OCI-LY3 (cell line): ENCODE measurements around the gene BMPR1B.

Experiments used
- H2AFZ ChIP-seq: fragments of 200-600, 300-600 bp; shearing (Covaris generic); 2 replicates; pipeline ENCODE4 v1.6.0; 2014; ENCODE audit warnings: antibody characterized with exemption, low read depth, low read length
- H3K27ac ChIP-seq: fragments of 200-600, 300-600 bp; sonication (generic); 2 replicates; pipeline ENCODE4 v1.5.1; 2014; ENCODE audit warnings: mild to moderate bottlenecking, low read length, moderate library complexity, mixed read lengths
- H3K27me3 ChIP-seq: fragments of 200-600, 300-600 bp; sonication (generic); 2 replicates; pipeline ENCODE4 v1.6.1; 2014; ENCODE audit warnings: low read depth, low read length, mixed read lengths
- H3K36me3 ChIP-seq: fragments of 200-600, 300-600 bp; sonication (generic); replicated peaks from 2 replicates; pipeline ENCODE3; 2014; ENCODE audit warnings: low read depth, low read length, mixed read lengths
- H3K4me1 ChIP-seq: fragments of 300-600, 200-600 bp; sonication (generic); 2 replicates; pipeline ENCODE4 v1.6.1; 2014; ENCODE audit warnings: low read length, mixed read lengths
- H3K4me2 ChIP-seq: fragments of 200-600, 300-600 bp; sonication (generic); 2 replicates; pipeline ENCODE4 v1.6.1; 2014; ENCODE audit warnings: low read length, mixed read lengths
- H3K4me3 ChIP-seq: fragments of 300-600, 200-600 bp; sonication (generic); 2 replicates; pipeline ENCODE4 v1.5.1; 2014; ENCODE audit warnings: antibody characterized with exemption, mild to moderate bottlenecking, low read length, moderate library complexity
- H3K79me2 ChIP-seq: fragments of 300-600, 200-600 bp; shearing (Covaris generic); 2 replicates; pipeline ENCODE4 v1.6.1; 2014; ENCODE audit warnings: mild to moderate bottlenecking, low read length, mixed read lengths
- H3K9ac ChIP-seq: fragments of 300-600, 200-600 bp; shearing (Covaris generic); 2 replicates; pipeline ENCODE4 v1.6.0; 2014; ENCODE audit warnings: mild to moderate bottlenecking, low read length, moderate library complexity
- H3K9me3 ChIP-seq: fragments of 200-600, 300-600 bp; shearing (Covaris generic); 2 replicates; pipeline ENCODE4 v1.6.1; 2014; ENCODE audit warnings: low read length, mixed read lengths; ENCODE audit not compliant: insufficient read depth
- H4K20me1 ChIP-seq: fragments of 200-600, 300-600 bp; sonication (generic); 2 replicates; pipeline ENCODE4 v1.6.1; 2016; ENCODE audit warnings: low read length, mixed read lengths; ENCODE audit not compliant: insufficient read depth
- EZH2phosphoT487 ChIP-seq: fragments of 200-600 bp; shearing (Covaris generic); IDR thresholded peaks from 2 replicates; pipeline ENCODE4 v1.6.1; 2018; ENCODE audit warnings: antibody characterized with exemption, mixed run types, low read depth
- TF ChIP-seq, protein P1 (sequence below): fragments of 200-600, 300-600 bp; sonication (generic); IDR thresholded peaks from 2 replicates; pipeline ENCODE4 v1.5.1; 2014; ENCODE audit warnings: antibody characterized with exemption, low read length, low read depth

Gene BMPR1B

GRCh38 chr4:94848326-94848725 is 90.6 kb downstream of the BMPR1B start:
- no peaks in the 10 kb centered on the region for H3K36me3 ChIP-seq
- no peak for TF ChIP-seq EZH2phosphoT487
- TF ChIP-seq, protein P1, sequence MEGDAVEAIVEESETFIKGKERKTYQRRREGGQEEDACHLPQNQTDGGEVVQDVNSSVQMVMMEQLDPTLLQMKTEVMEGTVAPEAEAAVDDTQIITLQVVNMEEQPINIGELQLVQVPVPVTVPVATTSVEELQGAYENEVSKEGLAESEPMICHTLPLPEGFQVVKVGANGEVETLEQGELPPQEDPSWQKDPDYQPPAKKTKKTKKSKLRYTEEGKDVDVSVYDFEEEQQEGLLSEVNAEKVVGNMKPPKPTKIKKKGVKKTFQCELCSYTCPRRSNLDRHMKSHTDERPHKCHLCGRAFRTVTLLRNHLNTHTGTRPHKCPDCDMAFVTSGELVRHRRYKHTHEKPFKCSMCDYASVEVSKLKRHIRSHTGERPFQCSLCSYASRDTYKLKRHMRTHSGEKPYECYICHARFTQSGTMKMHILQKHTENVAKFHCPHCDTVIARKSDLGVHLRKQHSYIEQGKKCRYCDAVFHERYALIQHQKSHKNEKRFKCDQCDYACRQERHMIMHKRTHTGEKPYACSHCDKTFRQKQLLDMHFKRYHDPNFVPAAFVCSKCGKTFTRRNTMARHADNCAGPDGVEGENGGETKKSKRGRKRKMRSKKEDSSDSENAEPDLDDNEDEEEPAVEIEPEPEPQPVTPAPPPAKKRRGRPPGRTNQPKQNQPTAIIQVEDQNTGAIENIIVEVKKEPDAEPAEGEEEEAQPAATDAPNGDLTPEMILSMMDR = no peak
- no peak overlapping the region for H3K27ac ChIP-seq
- H3K79me2 ChIP-seq = no peaks in the 10 kb centered on the region
- no peak overlapping the region for H2AFZ ChIP-seq
- H3K4me3 ChIP-seq = no peak overlapping the region
- H3K4me2 ChIP-seq = no peak overlapping the region
- H3K4me1 ChIP-seq = no peaks in the 10 kb centered on the region
- H3K9me3 ChIP-seq = no peaks in the 10 kb centered on the region
- H4K20me1 ChIP-seq = no peaks in the 10 kb centered on the region
- H3K27me3 ChIP-seq = no peaks in the 10 kb centered on the region
- no peak overlapping the region for H3K9ac ChIP-seq

GRCh38 chr4:94849901-94850300 is 92.1 kb downstream of the BMPR1B start:
- no peak overlapping the region for H2AFZ ChIP-seq
- H3K9me3 ChIP-seq = no peaks in the 10 kb centered on the region
- no peaks in the 10 kb centered on the region for H3K4me1 ChIP-seq
- no peak overlapping the region for H3K4me3 ChIP-seq
- H3K9ac ChIP-seq = no peak overlapping the region
- no peak for TF ChIP-seq EZH2phosphoT487
- TF ChIP-seq, protein P1 = no peak
- no peaks in the 10 kb centered on the region for H3K36me3 ChIP-seq
- no peaks in the 10 kb centered on the region for H4K20me1 ChIP-seq
- no peaks in the 10 kb centered on the region for H3K27me3 ChIP-seq
- no peaks in the 10 kb centered on the region for H3K79me2 ChIP-seq
- H3K4me2 ChIP-seq = no peak overlapping the region
- H3K27ac ChIP-seq = no peak overlapping the region

- Histone ChIP-seq H3K9me3 (no peaks in the 10 kb centered on the region), H4K20me1 (no peaks in the 10 kb centered on the region), H3K27ac (no peak overlapping the region), H3K9ac (no peak overlapping the region), H3K4me3 (no peak overlapping the region), H3K36me3 (no peaks in the 10 kb centered on the region), H3K4me1 (no peaks in the 10 kb centered on the region), H2AFZ (no peak overlapping the region), H3K4me2 (no peak overlapping the region), H3K27me3 (no peaks in the 10 kb centered on the region), H3K79me2 (no peaks in the 10 kb centered on the region)
- TF ChIP-seq, protein P1 = no peak
- TF ChIP-seq EZH2phosphoT487 = no peak
Observed at GRCh38 chr4:94852616-94853015, 94.9 kb downstream of the BMPR1B start.

- Histone ChIP-seq H2AFZ (no peak overlapping the region), H3K79me2 (no peaks in the 10 kb centered on the region), H3K27me3 (no peaks in the 10 kb centered on the region), H3K4me2 (no peak overlapping the region), H3K9ac (no peak overlapping the region), H3K4me3 (no peak overlapping the region), H3K36me3 (no peaks in the 10 kb centered on the region), H4K20me1 (no peaks in the 10 kb centered on the region), H3K4me1 (no peaks in the 10 kb centered on the region), H3K9me3 (no peaks in the 10 kb centered on the region), H3K27ac (no peak overlapping the region)
- TF ChIP-seq, protein P1 = no peak
- no peak for TF ChIP-seq EZH2phosphoT487
Observed at GRCh38 chr4:94856030-94856429, 98.3 kb downstream of the BMPR1B start.
